T-cell (primary cell): ENCODE data around the gene PCDH9. TPM values are rescaled to one million over a fixed set of nuclear protein-coding genes. Genes with fewer than 3 reads are reported as not detected.

Source experiments
- ATAC-seq, 4 experiments: fragments of 200-7000 bp in 3 of 4; fragments of 150-1000 bp in 1 of 4; cut with Tn5 transposase; replicated peaks in 1 of 4; 1 replicate in 3 of 4; 2 replicates in 1 of 4; pipeline ENCODE4 v1.10.0; 2021; ENCODE audit warnings: moderate library complexity in 3 of 4, mild to moderate bottlenecking in 2 of 4, moderate number of reproducible peaks in 1 of 4
- CTCF ChIA-PET, 2 donors: fragments of 300-600 bp; sonication (Branson Sonifier 250); formaldehyde crosslinking; loops; one replicate each; lab custom pipeline; 2022; ENCODE audit warnings: antibody characterized with exemption in 2 of 2; lab: Charles Lee
- POLR2A ChIA-PET, 2 donors: fragments of 300-600 bp; sonication (Branson Sonifier 250); formaldehyde crosslinking; loops; one replicate each; lab custom pipeline; 2022; ENCODE audit warnings: antibody characterized with exemption in 2 of 2; lab: Charles Lee
- DNase-seq, 35 experiments: peaks; one replicate each; pipeline versions ENCODE4 v3.0.0 to v3.0.0-alpha.2; 2013 to 2023
- H3K27ac ChIP-seq: one replicate; pipeline ENCODE4 v1.5.1; 2013; ENCODE audit warnings: low read length
- H3K27me3 ChIP-seq, 2 experiments: replicated peaks in 1 of 2; 1 replicate in 1 of 2; 2 replicates in 1 of 2; pipeline versions ENCODE4 v1.6.1 to v1.7.0; 2013; ENCODE audit warnings: low read length in 1 of 2, mixed read lengths in 1 of 2; ENCODE audit not compliant: control insufficient read depth in 2 of 2, insufficient read depth in 2 of 2; ENCODE audit errors: extremely low read depth in 1 of 2
- H3K36me3 ChIP-seq, 2 donors: 1 replicate in 1 of 2; 2 replicates in 1 of 2; pipeline versions ENCODE4 v1.6.1 to v1.7.0; 2013; ENCODE audit warnings: low read length in 1 of 2; ENCODE audit not compliant: control insufficient read depth in 2 of 2, insufficient read depth in 1 of 2; ENCODE audit errors: extremely low read depth in 1 of 2
- H3K4me1 ChIP-seq, 2 experiments: 1 replicate in 1 of 2; 2 replicates in 1 of 2; pipeline versions ENCODE4 v1.6.1 to v1.7.0; 2013; ENCODE audit warnings: low read length in 2 of 2, mixed read lengths in 1 of 2; ENCODE audit not compliant: insufficient read depth in 2 of 2, control insufficient read depth in 1 of 2; ENCODE audit errors: extremely low read depth in 1 of 2
- H3K4me3 ChIP-seq, 2 donors: 1 replicate in 1 of 2; 2 replicates in 1 of 2; pipeline versions ENCODE4 v1.5.1 to v1.7.0; 2013; ENCODE audit warnings: mild to moderate bottlenecking in 2 of 2, low read length in 1 of 2, moderate library complexity in 1 of 2; ENCODE audit not compliant: control insufficient read depth in 1 of 2; ENCODE audit errors: extremely low read depth in 1 of 2
- H3K9me3 ChIP-seq: 2 replicates; pipeline ENCODE4 v1.7.0; 2013
- H3K27ac Mint-ChIP-seq, 2 donors: one replicate each; pipeline ENCODE4 v1.8.0; 2020 to 2021; ENCODE audit warnings: mild to moderate bottlenecking in 2 of 2, mixed read lengths in 2 of 2
- H3K27me3 Mint-ChIP-seq, 2 donors: one replicate each; pipeline ENCODE4 v1.8.0; 2021 to 2022; ENCODE audit warnings: mixed read lengths in 2 of 2
- H3K36me3 Mint-ChIP-seq: one replicate; pipeline ENCODE4 v1.8.0; 2021; ENCODE audit warnings: mixed read lengths
- H3K4me1 Mint-ChIP-seq, 3 donors: one replicate each; pipeline ENCODE4 v1.8.0; 2020 to 2022; ENCODE audit warnings: mixed read lengths in 3 of 3, mild to moderate bottlenecking in 1 of 3
- H3K4me3 Mint-ChIP-seq, 3 donors: one replicate each; pipeline ENCODE4 v1.8.0; 2020 to 2022; ENCODE audit warnings: mild to moderate bottlenecking in 3 of 3, mixed read lengths in 3 of 3, moderate library complexity in 3 of 3
- H3K9me3 Mint-ChIP-seq, 3 donors: one replicate each; pipeline ENCODE4 v1.8.0; 2020 to 2022; ENCODE audit warnings: mixed read lengths in 3 of 3
- WGBS: methylation state at CpG from one replicate; pipeline ENCODE4 v1.1.5; 2013; ENCODE audit warnings: missing lambda C conversion rate; ENCODE audit not compliant: insufficient coverage; 5-methylcytosine and 5-hydroxymethylcytosine counted together
- total RNA-seq, 35 experiments: library from RNA in 6 of 35; stranded (reverse) in 6 of 35; fragments of 120-200 nt in 1 of 35; gene quantifications; one replicate each; pipeline versions ENCODE4 v1.2.1 to v1.2.4 and lab custom pipeline; 2013 to 2026

PCDH9 gene
- total RNA-seq, 5 donors from 2014 or later (not counting 1 experiment from before 2014, with no cell fraction given): 0.38 to 1.3 (median 0.53) TPM

DNA sequence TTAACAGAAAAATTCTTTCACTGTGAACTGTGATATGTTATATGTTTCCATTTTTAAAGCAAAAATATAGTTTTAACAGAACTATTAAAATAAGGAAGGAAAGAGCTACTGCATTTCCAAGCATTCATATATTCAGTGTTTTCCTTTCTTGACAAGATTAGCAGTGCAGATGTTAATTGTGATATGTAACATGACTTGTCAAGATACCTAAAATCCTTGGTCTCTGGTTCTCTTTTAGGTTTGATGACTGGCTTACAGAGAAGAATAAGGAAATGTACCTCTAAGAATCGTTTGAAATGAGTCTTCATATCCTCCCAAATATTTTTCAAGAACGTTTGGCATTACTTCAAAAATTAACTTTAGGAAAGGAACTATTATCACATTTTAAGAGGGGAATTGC is 907.2 kb downstream of the PCDH9 start:
- Mint-ChIP-seq H3K9me3 (peaks cover 0 to 15% (median 4%) of the 10 kb centered on the region in 3 donors), H3K4me1 (no peaks in the 10 kb centered on the region), H3K4me3 (no peak overlapping the region), H3K27me3 (no peaks in the 10 kb centered on the region), H3K27ac (no peak overlapping the region), H3K36me3 (no peaks in the 10 kb centered on the region)
- CTCF ChIA-PET: no interaction called here
- POLR2A ChIA-PET: no interaction called here
- ATAC-seq: no peak
- H3K9me3 ChIP-seq: no peaks in the 10 kb centered on the region
- H3K27ac ChIP-seq: no peak overlapping the region
- H3K4me3 ChIP-seq: no peak overlapping the region
- DNase-seq: no peak
- WGBS: no CpG with 5 or more reads among the region's 2 CpGs
- no peaks in the 10 kb centered on the region for H3K36me3 ChIP-seq
- H3K4me1 ChIP-seq: no peaks in the 10 kb centered on the region
- H3K27me3 ChIP-seq: no peaks in the 10 kb centered on the region

DNA sequence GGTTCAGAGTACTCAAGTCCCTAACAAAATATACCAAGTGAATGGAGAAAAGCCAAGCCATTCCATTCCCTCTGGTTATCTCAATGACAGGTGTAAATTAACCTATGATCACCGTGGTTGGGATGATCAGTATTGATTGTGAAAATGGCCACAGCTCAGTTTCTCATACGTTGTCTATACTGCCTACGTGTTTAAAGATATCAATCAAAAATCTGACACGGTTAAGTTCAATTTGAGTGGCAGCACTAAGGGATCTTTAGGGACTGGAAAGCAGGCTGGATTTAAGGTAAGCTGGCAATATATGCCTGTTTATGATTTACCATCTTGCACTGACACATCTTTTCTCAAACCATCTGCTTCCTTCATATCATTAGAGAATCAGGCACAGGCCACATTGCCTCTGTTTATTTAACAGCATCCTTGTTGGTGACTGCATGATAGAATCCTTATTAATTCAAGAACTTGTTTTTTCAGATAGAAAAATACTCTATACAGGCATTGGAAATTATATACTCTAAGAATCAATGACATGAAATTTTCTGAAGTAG is 907.9 kb downstream of the PCDH9 start:
- WGBS: no CpG with 5 or more reads among the region's 4 CpGs

DNA sequence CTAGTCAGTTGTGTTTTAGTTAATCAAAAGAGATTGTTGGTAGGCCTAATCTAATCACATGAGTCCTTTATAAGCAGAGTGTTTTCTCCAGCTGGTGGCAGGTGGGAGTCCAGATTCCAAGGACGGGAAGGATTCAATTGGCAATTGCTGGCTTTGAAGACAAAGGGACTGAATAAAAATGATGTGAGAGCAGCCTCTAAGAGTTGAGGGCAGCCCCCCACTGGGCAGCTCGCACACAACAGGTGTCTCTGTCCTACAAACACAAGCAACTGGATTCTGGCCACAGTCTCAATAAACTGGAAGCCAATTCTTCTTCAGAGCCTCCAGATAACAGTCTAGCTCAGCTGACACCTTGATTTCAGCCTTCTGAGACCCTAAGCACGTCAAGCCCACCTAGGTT is 915.2 kb downstream of the PCDH9 start:
- DNase-seq (no peak), ATAC-seq (no peak)
- Histone ChIP-seq H3K4me3 (no peak overlapping the region), H3K36me3 (no peaks in the 10 kb centered on the region), H3K27ac (no peak overlapping the region), H3K9me3 (no peaks in the 10 kb centered on the region), H3K27me3 (no peaks in the 10 kb centered on the region), H3K4me1 (no peaks in the 10 kb centered on the region)
- H3K27ac Mint-ChIP-seq: no peak overlapping the region
- peaks cover 0 to 25% (median 0%) of the 10 kb centered on the region in 3 donors for H3K9me3 Mint-ChIP-seq
- ChIA-PET CTCF (no interaction called here), POLR2A (no interaction called here)
- H3K36me3 Mint-ChIP-seq: no peaks in the 10 kb centered on the region
- H3K4me1 Mint-ChIP-seq: no peaks in the 10 kb centered on the region
- no peak overlapping the region for H3K4me3 Mint-ChIP-seq
- no peaks in the 10 kb centered on the region for H3K27me3 Mint-ChIP-seq
- WGBS: no CpG with 5 or more reads among the region's 3 CpGs

More for the DNA sequence above, 907.9 kb downstream of the PCDH9 start:
- Histone ChIP-seq H3K4me3 (no peak overlapping the region), H3K27me3 (no peaks in the 10 kb centered on the region), H3K27ac (no peak overlapping the region), H3K4me1 (no peaks in the 10 kb centered on the region), H3K9me3 (no peaks in the 10 kb centered on the region), H3K36me3 (no peaks in the 10 kb centered on the region)
- ChIA-PET POLR2A (no interaction called here), CTCF (no interaction called here)
- ATAC-seq (no peak), DNase-seq (no peak)
- Mint-ChIP-seq H3K27me3 (no peaks in the 10 kb centered on the region), H3K36me3 (no peaks in the 10 kb centered on the region), H3K9me3 (peaks cover 0 to 15% (median 4%) of the 10 kb centered on the region in 3 donors), H3K4me3 (no peak overlapping the region), H3K4me1 (no peaks in the 10 kb centered on the region), H3K27ac (no peak overlapping the region)

DNA sequence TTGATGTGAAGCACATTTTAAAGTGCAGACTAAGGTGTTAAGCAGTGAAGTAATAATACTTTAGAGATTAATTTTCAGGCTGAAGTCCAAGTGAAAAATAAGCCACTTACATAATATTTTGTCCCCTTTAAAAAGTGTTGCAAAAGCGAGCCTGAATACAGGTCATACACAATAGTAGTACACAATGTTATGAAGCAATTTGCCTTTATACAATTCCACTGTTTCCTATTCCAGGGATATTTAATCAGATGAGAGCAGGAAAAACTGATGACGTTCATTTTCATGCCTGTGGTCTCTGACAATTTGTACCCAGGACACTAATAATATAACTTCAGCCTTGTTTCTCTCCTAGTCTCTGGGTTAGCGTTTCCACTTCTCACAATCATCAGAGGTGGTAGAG is 916.7 kb downstream of the PCDH9 start:
- no peak overlapping the region for H3K4me3 Mint-ChIP-seq
- WGBS: no CpG with 5 or more reads among the region's 3 CpGs
- H3K9me3 ChIP-seq: no peaks in the 10 kb centered on the region
- H3K9me3 Mint-ChIP-seq: peaks cover 0 to 21% (median 0%) of the 10 kb centered on the region in 3 donors
- DNase-seq: no peak
- H3K36me3 ChIP-seq: no peaks in the 10 kb centered on the region
- no peaks in the 10 kb centered on the region for H3K27me3 ChIP-seq
- no peak for ATAC-seq
- H3K4me3 ChIP-seq: no peak overlapping the region
- no peak overlapping the region for H3K27ac Mint-ChIP-seq
- ChIA-PET CTCF (no interaction called here), POLR2A (no interaction called here)
- no peaks in the 10 kb centered on the region for H3K4me1 Mint-ChIP-seq
- H3K36me3 Mint-ChIP-seq: no peaks in the 10 kb centered on the region
- H3K27ac ChIP-seq: no peak overlapping the region
- no peaks in the 10 kb centered on the region for H3K4me1 ChIP-seq
- H3K27me3 Mint-ChIP-seq: no peaks in the 10 kb centered on the region

DNA sequence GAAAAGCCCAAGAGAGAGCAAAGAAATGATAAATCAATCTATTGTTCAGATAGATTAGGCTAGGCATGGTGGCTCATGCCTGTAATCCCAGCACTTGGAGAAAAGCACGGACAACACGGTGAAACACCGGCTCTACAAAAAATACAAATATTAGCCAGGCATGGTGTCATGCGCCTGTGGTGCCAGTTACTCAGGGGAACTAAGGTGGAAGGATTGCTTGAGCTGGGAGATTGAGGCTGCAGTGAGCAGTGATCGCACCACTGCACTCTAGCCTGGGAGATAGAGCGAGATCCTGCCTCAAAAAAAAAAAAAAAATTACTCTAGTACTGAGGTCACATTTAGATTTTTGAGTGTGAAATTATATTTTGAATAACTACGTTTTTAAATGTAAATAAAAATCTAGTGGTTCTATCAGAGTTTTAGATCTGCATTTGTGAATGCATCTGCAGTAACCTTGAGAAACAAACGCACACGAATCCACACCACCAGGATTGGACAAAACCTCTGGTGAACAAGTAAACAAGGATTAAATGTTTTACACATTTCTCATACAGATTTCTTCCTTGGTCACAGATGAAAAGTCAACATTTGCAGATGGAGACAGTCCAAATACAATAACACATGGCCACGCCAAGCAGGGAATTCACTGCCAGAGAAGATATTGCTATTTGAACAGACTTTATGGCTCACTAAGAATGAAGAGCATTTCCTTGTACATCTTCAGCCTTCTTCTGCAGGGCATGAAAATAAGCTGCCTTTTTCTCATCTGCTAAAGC is 917.6 kb downstream of the PCDH9 start:
- Histone ChIP-seq H3K4me3 (no peak overlapping the region), H3K27me3 (no peaks in the 10 kb centered on the region), H3K36me3 (no peaks in the 10 kb centered on the region), H3K27ac (no peak overlapping the region), H3K4me1 (no peaks in the 10 kb centered on the region), H3K9me3 (no peaks in the 10 kb centered on the region)
- no peak overlapping the region for H3K27ac Mint-ChIP-seq
- no peak overlapping the region for H3K4me3 Mint-ChIP-seq
- ATAC-seq: no peak
- H3K4me1 Mint-ChIP-seq: no peaks in the 10 kb centered on the region
- peaks cover 0 to 21% (median 0%) of the 10 kb centered on the region in 3 donors for H3K9me3 Mint-ChIP-seq
- ChIA-PET CTCF (no interaction called here), POLR2A (no interaction called here)
- DNase-seq: no peak
- WGBS: 80% methylated on average over 1 of the region's 10 CpGs
- no peaks in the 10 kb centered on the region for H3K36me3 Mint-ChIP-seq
- H3K27me3 Mint-ChIP-seq: no peaks in the 10 kb centered on the region

DNA sequence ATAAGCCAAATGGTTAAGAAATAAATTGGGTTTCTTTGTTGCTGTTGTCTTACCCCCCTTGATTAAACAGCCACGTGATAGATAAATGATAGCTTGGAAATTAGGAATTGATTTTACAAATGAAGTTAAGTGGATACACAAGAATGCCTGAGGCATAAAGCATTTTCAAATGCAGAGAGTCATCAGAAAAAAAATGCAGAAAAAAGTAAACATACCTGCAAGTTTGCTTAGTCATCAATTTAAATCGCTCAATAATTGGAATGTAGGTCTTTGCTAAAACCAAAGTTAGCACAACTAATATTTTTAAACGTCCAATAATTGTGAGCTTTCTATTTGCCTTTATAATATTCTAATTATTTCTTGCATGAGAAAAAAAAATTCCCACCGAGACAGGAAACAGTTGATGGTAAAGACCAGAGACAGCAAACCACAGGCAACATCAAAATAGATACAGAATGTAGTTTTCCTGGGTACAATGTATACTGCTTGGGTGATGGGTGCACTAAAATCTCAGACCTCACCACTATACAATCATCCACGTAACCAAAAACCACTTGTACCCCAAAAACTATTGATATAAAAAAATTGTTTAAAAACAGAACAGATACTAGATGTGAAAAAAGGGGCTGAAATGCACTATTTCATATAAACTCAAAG is 924.0 kb downstream of the PCDH9 start:
- H3K9me3 ChIP-seq: no peaks in the 10 kb centered on the region
- H3K27me3 ChIP-seq: no peaks in the 10 kb centered on the region
- CTCF ChIA-PET: no interaction called here
- no peaks in the 10 kb centered on the region for H3K4me1 ChIP-seq
- no CpG with 5 or more reads among the region's 5 CpGs for WGBS
- Mint-ChIP-seq H3K9me3 (peaks cover 0 to 10% (median under 1%) of the 10 kb centered on the region in 3 donors), H3K36me3 (no peaks in the 10 kb centered on the region), H3K27ac (no peak overlapping the region), H3K27me3 (no peaks in the 10 kb centered on the region), H3K4me1 (no peaks in the 10 kb centered on the region), H3K4me3 (no peak overlapping the region)
- DNase-seq: no peak
- POLR2A ChIA-PET: no interaction called here
- no peak for ATAC-seq
- H3K27ac ChIP-seq: no peak overlapping the region
- no peak overlapping the region for H3K4me3 ChIP-seq
- no peaks in the 10 kb centered on the region for H3K36me3 ChIP-seq
